Measurements from ENCODE around the gene VWC2. TPM values are rescaled to one million over a fixed set of nuclear protein-coding genes. Genes with fewer than 3 reads are reported as not detected.

Gene VWC2
- not detected in 2 replicates for total RNA-seq

DNA sequence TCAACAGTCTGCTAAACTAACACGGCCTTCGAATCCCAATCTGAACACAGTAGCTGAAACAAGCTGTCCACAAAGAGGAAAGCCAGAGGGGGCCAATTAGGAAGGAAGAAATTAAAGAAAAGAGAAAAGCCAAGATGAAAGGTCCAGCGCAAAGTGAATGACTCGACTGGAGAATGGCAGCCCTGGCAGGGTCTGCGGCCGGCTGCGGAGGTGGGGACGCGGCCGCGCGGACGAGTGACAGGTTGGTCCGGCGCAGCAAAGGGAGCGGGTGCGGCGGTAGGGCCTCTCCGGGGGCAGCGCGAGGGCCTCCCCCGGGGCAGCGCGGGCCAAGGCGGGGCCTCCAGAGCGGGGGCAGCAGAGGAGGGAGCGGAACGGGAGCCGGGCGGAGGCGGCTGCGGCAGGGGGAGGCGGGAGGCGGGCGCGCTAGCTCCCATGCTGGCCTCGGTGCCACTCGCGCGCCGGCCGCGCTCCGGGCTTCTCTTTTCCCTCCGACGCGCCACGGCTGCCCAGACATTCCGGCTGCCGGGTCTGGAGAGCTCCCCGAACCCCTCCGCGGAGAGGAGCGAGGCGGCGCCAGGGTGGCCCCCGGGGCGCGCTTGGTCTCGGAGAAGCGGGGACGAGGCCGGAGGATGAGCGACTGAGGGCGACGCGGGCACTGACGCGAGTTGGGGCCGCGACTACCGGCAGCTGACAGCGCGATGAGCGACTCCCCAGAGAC lies at the start of gene VWC2:
TSS of gene VWC2 (plus strand) at position 421 of the 718 bp plus-strand sequence. CDS start 1,798 bp downstream, outside the sequence.
- no peak for ATAC-seq (ENCODE audit: low read depth)

DNA sequence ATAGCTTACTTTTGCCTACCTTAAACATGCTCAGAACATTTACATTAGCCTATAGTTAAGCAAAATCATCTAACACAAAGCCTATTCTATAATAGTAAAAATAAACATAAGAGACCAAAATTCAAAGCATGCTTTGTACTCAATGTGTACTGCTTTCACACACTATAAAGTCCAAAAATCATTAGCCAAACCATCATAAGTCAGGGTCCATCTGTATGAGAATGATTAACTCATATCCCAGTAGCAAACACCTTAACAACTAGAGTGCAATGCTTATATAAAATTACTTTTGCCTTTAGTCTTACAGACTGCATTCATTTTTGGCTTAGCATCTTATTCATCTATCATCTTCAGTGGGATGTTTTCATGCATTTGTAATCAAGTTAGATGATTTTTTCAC lies 49.4 kb upstream of the VWC2 start:
- Mint-ChIP-seq H3K27ac (no peak overlapping the region), H3K9me3 (no peaks in the 10 kb centered on the region), H3K4me1 (no peaks in the 10 kb centered on the region), H3K36me3 (ENCODE audit: low read depth) (no peaks in the 10 kb centered on the region), H3K4me3 (no peak overlapping the region), H3K27me3 (no peaks in the 10 kb centered on the region)
- POLR2A ChIA-PET, result no interaction called here
- TF ChIP-seq, protein P1, sequence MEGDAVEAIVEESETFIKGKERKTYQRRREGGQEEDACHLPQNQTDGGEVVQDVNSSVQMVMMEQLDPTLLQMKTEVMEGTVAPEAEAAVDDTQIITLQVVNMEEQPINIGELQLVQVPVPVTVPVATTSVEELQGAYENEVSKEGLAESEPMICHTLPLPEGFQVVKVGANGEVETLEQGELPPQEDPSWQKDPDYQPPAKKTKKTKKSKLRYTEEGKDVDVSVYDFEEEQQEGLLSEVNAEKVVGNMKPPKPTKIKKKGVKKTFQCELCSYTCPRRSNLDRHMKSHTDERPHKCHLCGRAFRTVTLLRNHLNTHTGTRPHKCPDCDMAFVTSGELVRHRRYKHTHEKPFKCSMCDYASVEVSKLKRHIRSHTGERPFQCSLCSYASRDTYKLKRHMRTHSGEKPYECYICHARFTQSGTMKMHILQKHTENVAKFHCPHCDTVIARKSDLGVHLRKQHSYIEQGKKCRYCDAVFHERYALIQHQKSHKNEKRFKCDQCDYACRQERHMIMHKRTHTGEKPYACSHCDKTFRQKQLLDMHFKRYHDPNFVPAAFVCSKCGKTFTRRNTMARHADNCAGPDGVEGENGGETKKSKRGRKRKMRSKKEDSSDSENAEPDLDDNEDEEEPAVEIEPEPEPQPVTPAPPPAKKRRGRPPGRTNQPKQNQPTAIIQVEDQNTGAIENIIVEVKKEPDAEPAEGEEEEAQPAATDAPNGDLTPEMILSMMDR (IDR thresholded peaks at IDR 0.05), result no peak
- intact Hi-C loops (cut with micrococcal nuclease), result no loop called here
- ATAC-seq (ENCODE audit: low read depth) (no peak), DNase-seq (no peak)
- CTCF ChIA-PET, result no interaction called here

More for the DNA sequence above, at the start of gene VWC2:
- ChIA-PET POLR2A (no interaction called here), CTCF (no interaction called here)
- Mint-ChIP-seq H3K4me3 (peak within 1 kb of the TSS; percentile 24), H3K27me3 (peaks cover 45% of the 10 kb centered on the region), H3K36me3 (ENCODE audit: low read depth) (no peaks in the 10 kb centered on the region), H3K27ac (no peak within 1 kb of the TSS), H3K4me1 (peaks cover 9% of the 10 kb centered on the region), H3K9me3 (no peaks in the 10 kb centered on the region)
- no peak for DNase-seq
- intact Hi-C loops (cut with micrococcal nuclease), result no loop called here
- TF ChIP-seq, protein P1 (IDR thresholded peaks at IDR 0.05), result no peak

DNA sequence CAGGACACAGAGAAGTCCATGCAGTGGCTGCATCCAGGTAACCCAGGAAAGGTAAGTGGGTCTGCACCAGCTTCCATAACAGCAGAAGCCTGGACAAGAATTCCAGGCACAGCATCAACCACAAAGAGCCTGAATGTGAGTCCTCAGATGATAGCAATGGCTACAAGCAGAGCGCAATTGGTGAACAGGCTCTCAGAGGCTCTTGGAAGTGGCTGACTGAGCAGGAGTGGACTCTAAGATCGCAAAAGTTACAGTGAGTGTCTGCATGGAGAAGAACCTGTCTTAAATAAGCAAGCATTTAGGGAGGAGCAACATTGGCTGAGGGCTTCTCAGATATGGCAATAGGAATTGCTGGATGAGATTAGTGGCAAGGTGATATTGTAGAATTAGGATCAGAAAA lies 41.6 kb upstream of the VWC2 start:
- intact Hi-C loops (cut with micrococcal nuclease), result no loop called here
- DNase-seq (no peak), ATAC-seq (ENCODE audit: low read depth) (no peak)
- Mint-ChIP-seq H3K9me3 (no peaks in the 10 kb centered on the region), H3K4me1 (no peaks in the 10 kb centered on the region), H3K36me3 (ENCODE audit: low read depth) (no peaks in the 10 kb centered on the region), H3K27me3 (no peaks in the 10 kb centered on the region), H3K4me3 (no peak overlapping the region), H3K27ac (no peak overlapping the region)
- POLR2A ChIA-PET, result no interaction called here
- CTCF ChIA-PET, result no interaction called here
- TF ChIP-seq, protein P1 (IDR thresholded peaks at IDR 0.05), result no peak

DNA sequence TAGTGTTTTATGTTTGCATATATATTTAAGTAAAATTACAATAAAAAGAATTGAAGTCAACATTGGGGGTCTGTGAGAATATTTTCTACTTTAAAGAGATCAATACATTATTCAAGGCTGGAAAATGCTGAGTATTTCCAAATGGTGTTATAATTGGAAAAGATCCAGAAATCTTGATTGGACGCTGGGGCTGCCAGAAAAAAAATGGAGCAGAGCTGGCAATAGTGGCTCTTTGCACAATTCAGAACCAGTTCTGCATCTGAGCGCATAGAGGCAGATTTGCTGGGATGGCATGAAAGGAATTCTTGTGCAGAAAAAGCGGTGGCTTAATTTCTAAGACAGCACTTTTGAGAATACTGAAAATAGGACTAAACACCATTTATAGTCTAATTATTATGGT lies 10.8 kb upstream of the VWC2 start:
- DNase-seq, result no peak
- no peaks in the 10 kb centered on the region for H3K36me3 Mint-ChIP-seq (ENCODE audit: low read depth)
- no peaks in the 10 kb centered on the region for H3K9me3 Mint-ChIP-seq
- ChIA-PET CTCF (no interaction called here), POLR2A (no interaction called here)
- peaks cover 2% of the 10 kb centered on the region for H3K27me3 Mint-ChIP-seq
- no peak for ATAC-seq (ENCODE audit: low read depth)
- intact Hi-C loops (cut with micrococcal nuclease), result no loop called here
- H3K4me3 Mint-ChIP-seq, result no peak overlapping the region
- no peaks in the 10 kb centered on the region for H3K4me1 Mint-ChIP-seq
- H3K27ac Mint-ChIP-seq, result no peak overlapping the region
- TF ChIP-seq, protein P1 (IDR thresholded peaks at IDR 0.05), result no peak

DNA sequence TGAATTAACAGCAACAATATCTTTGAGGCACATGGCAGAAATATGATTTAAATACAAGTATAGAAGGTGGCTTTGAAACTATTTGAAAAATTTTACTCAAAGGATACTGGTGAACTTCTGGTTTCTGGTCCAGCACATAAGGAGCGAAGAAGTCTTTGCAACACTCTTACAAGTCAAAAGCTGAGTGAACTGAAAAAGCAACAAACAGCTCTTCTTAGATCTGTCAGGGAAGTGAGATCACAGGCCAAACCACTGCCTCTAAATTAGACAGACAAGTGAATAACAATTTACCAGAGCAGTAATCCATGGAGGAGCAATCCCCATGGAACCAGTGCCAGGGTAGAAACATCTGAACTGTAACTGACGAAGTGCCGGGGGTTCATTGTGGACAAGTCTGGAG lies 9.6 kb upstream of the VWC2 start:
- intact Hi-C loops (cut with micrococcal nuclease), result no loop called here
- DNase-seq, result no peak
- ChIA-PET POLR2A (no interaction called here), CTCF (no interaction called here)
- H3K9me3 Mint-ChIP-seq, result no peaks in the 10 kb centered on the region
- H3K36me3 Mint-ChIP-seq (ENCODE audit: low read depth), result no peaks in the 10 kb centered on the region
- no peak overlapping the region for H3K4me3 Mint-ChIP-seq
- H3K27me3 Mint-ChIP-seq, result peaks cover 2% of the 10 kb centered on the region
- no peaks in the 10 kb centered on the region for H3K4me1 Mint-ChIP-seq
- H3K27ac Mint-ChIP-seq, result no peak overlapping the region
- no peak for ATAC-seq (ENCODE audit: low read depth)
- TF ChIP-seq, protein P1 (IDR thresholded peaks at IDR 0.05), result no peak
